Erythroblast (primary cell): ENCODE data around the gene ADGRD1.

ENCODE experiments used
- GATA1 ChIP-seq: IDR thresholded peaks from 2 replicates; pipeline ENCODE4 v1.6.1; 2011; ENCODE audit warnings: low read depth, mild to moderate bottlenecking, control low read depth, low read length, moderate library complexity
- POLR2A ChIP-seq: IDR thresholded peaks from 2 replicates; pipeline ENCODE4 v1.6.1; 2011; ENCODE audit warnings: mild to moderate bottlenecking, low read length

DNA sequence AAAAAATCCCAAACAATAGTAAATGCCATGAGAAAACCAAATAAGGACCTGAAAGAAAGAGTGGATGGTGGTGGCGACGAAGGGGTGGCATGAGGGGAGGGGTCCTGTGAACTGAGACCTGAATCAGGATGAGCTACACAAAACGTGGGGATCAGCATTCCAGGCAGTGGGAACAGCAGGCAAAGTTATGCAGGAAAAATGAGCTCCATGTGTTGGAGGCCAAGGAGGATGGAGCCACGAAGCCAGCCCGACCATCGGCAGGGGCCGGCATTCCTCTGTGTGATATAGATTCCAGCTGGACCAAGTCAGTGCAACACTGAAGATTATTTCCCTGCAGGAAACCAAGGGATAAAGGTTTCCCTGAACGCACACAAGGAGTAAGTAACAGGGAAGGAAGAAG, 7.1 kb downstream of the ADGRD1 start:
- TF ChIP-seq POLR2A (no peak), GATA1 (no peak)
